Activated naive CD4-positive, alpha-beta T cell treated with Interleukin-2 at 50 U/mL for 16 hours (primary cell): ENCODE measurements around the gene NUDT17.
A peak's percentile ranks its signal among the peaks of the same experiment; 100 is the strongest.
"Not testable (repeated sequence)": the region's sequence is repeated elsewhere in the genome, so short reads cannot be mapped to it uniquely, and the experiment has no call there.

Source experiments
- DNase-seq: peaks from one replicate; pipeline ENCODE4 v3.0.0-alpha.2; 2020

The NUDT17 gene

GRCh38 chr1:145845514-145846161, at the start of gene NUDT17:
Gene NUDT17 (plus strand): TSS chr1:145845630. CDS start chr1:145845641, 11 bp downstream.
- peak; percentile 79 for DNase-seq

- no peak for DNase-seq
These were observed 48.7 kb upstream of the NUDT17 start for GRCh38 chr1:145796753-145797152.

- DNase-seq = no peak
These were observed 45.6 kb upstream of the NUDT17 start for GRCh38 chr1:145799806-145800205.

GRCh38 chr1:145804235-145805045, 41.0 kb upstream of the NUDT17 start:
- DNase-seq = no peak

GRCh38 chr1:145805057-145805456, 40.4 kb upstream of the NUDT17 start:
- DNase-seq = no peak

GRCh38 chr1:145806408-145806807, 39.0 kb upstream of the NUDT17 start:
- DNase-seq = no peak

- no peak for DNase-seq
These were observed 38.6 kb upstream of the NUDT17 start for GRCh38 chr1:145806844-145807243.

- not testable (repeated sequence) for DNase-seq
These were observed 32.2 kb upstream of the NUDT17 start for GRCh38 chr1:145812977-145813810.

- not testable (repeated sequence) for DNase-seq
These were observed 27.3 kb upstream of the NUDT17 start for GRCh38 chr1:145818095-145818494.

- not testable (repeated sequence) for DNase-seq
These were observed 22.6 kb upstream of the NUDT17 start for GRCh38 chr1:145822779-145823331.

- DNase-seq = peak; percentile 88
These were observed 21.6 kb upstream of the NUDT17 start, which contains the start of the genes POLR3C and RNF115 for GRCh38 chr1:145823565-145824498. Gene POLR3C (plus strand): TSS chr1:145824200. CDS start chr1:145825777, 1,577 bp downstream. Gene RNF115 (minus strand): TSS chr1:145824095. CDS start chr1:145823873, 222 bp downstream.

GRCh38 chr1:145824499-145824842, 21.0 kb upstream of the NUDT17 start:
- DNase-seq = no peak

GRCh38 chr1:145826030-145826429, 19.4 kb upstream of the NUDT17 start:
- no peak for DNase-seq

- no peak for DNase-seq
These were observed 17.5 kb upstream of the NUDT17 start for GRCh38 chr1:145827966-145828365.

GRCh38 chr1:145828367-145829026, 16.9 kb upstream of the NUDT17 start:
- DNase-seq = no peak

- DNase-seq = not testable (repeated sequence)
These were observed 14.6 kb upstream of the NUDT17 start for GRCh38 chr1:145830810-145831209.

GRCh38 chr1:145837656-145838055, 7.8 kb upstream of the NUDT17 start:
- no peak for DNase-seq

GRCh38 chr1:145843031-145843430, 2.4 kb upstream of the NUDT17 start:
- no peak for DNase-seq

- no peak for DNase-seq
These were observed 301 bp upstream of the NUDT17 start for GRCh38 chr1:145845144-145845513.

GRCh38 chr1:145846201-145846612, 777 bp downstream of the NUDT17 start:
- peak; percentile 30 for DNase-seq

- DNase-seq = no peak
These were observed 2.4 kb downstream of the NUDT17 start for GRCh38 chr1:145847827-145848226.
